NB4 (cell line): ENCODE data around the gene NAALADL2.

Experiments used
- MYC ChIP-seq: IDR thresholded peaks from 2 replicates; pipeline ENCODE4 v1.6.1; 2011; ENCODE audit warnings: low read depth, low read length
- TF ChIP-seq, protein P1 (sequence below): IDR thresholded peaks from one replicate; pipeline ENCODE4 v1.5.1; 2012; ENCODE audit warnings: low read depth, low read length

DNA sequence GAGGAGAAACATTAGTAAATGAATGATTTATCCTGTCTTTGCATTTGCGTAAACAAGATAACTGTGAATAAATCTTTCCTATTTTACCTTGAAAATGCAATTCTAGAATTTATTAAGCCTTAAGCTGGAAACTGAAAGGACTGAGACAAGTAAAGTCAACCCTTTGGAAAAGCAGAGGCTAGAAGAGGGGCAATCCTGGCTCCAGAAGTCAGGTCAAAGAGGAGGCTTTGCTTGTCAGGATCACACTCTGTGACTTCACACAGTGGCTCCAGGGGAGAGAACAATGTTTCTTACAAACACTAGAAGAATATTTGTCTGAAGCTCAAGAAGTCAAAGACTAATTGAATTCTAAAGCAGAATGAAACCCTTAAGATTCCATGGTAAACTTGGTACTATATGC, 530.4 kb downstream of the NAALADL2 start:
- TF ChIP-seq, protein P1, sequence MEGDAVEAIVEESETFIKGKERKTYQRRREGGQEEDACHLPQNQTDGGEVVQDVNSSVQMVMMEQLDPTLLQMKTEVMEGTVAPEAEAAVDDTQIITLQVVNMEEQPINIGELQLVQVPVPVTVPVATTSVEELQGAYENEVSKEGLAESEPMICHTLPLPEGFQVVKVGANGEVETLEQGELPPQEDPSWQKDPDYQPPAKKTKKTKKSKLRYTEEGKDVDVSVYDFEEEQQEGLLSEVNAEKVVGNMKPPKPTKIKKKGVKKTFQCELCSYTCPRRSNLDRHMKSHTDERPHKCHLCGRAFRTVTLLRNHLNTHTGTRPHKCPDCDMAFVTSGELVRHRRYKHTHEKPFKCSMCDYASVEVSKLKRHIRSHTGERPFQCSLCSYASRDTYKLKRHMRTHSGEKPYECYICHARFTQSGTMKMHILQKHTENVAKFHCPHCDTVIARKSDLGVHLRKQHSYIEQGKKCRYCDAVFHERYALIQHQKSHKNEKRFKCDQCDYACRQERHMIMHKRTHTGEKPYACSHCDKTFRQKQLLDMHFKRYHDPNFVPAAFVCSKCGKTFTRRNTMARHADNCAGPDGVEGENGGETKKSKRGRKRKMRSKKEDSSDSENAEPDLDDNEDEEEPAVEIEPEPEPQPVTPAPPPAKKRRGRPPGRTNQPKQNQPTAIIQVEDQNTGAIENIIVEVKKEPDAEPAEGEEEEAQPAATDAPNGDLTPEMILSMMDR: no peak
- no peak for TF ChIP-seq MYC
